ENCODE data around the gene TMEM175. TPM values are rescaled to one million over a fixed set of nuclear protein-coding genes. Genes with fewer than 3 reads are reported as not detected.

Gene TMEM175
- total RNA-seq, 1 experiment from 2014 or later = 22.3 TPM

DNA sequence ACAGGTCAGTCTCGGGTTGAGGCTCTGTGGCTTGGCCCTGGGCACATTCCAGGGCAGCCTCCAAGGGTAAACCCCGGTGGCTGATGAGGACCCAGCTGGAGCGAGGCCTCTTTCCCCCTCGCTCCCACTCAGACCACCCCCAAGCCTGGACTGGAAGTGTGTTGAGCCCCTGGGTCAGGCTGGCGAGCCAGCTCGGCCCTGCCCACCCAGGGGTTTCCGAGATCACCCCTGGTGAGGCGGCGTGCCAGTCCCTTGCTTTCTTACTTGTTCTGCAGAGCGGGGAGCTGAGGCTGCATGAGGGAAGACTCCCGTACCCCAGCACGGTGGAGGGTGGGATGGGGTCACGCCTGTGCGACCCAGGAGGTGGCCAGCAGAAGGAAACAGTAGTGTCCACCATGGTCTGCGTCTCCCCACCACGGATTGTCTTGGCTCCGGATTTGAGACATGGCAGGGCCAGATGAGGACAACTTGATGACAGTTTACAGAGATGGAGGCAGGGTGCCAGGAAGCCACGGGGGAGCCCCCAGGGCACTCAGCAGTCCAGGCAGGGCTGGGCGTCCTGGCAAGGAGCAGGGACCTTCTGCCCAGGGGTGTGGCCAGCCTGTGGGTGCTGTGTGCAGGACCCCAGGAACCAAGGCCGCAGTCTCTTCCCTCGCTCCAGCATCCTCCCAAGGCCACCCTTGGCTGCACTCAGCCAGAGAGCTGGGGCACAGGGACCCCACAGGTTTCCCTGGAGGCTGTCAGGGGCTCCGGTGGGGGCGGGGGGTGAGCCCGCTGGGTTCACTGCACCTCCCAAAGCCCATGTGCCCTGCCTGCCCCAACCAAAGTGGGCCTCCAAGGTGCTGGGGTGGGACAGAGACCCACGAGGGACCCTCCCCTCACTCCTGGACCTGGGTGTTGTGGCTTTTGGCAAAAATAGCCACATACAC is 72.6 kb downstream of the TMEM175 start:
- POLR2A ChIA-PET = no interaction called here

DNA sequence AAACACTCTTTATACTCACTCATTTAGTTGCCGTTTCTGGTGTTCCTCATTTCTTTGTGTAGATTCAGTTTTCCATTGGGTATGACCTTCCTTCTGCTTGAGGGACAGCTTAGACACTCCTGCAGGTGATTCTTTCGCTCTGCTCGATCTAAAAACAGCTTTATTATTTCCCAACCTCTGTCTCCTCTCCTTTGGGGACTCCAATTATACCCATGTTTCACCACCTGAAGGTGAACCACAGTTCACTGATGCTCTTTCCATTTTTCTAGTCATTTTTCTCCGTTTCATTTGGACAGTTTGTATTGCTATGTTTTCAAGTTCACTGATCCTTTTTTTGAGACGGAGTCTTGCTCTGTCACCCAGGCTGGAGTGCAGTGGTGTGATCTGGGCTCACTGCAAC is 74.6 kb downstream of the TMEM175 start:
- H3K36me3 ChIP-seq (ENCODE audit: control insufficient read depth, insufficient read depth, low read length) = no peaks in the 10 kb centered on the region
- no peak for DNase-seq
- peaks cover 16% of the 10 kb centered on the region for H3K36me3 Mint-ChIP-seq (ENCODE audit: insufficient read depth, unreplicated experiment)
- intact Hi-C loops (cut with micrococcal nuclease; ENCODE audit: unreplicated experiment) = no loop called here
- peaks cover 10% of the 10 kb centered on the region for H3K9me3 Mint-ChIP-seq (ENCODE audit: unreplicated experiment)
- BruUV-seq (replicated peaks) = no TSS peak
- H3K9me3 ChIP-seq = peaks cover 7% of the 10 kb centered on the region; the same call in 1 of the 2 replicates
- no peaks in the 10 kb centered on the region for H3K27me3 ChIP-seq (replicated peaks; ENCODE audit: control insufficient read depth, insufficient read depth, low read length)
- H3K27ac Mint-ChIP-seq (ENCODE audit: unreplicated experiment) = no peak overlapping the region
- ChIA-PET POLR2A (no interaction called here), CTCF (no interaction called here)
- TF ChIP-seq, protein P1, sequence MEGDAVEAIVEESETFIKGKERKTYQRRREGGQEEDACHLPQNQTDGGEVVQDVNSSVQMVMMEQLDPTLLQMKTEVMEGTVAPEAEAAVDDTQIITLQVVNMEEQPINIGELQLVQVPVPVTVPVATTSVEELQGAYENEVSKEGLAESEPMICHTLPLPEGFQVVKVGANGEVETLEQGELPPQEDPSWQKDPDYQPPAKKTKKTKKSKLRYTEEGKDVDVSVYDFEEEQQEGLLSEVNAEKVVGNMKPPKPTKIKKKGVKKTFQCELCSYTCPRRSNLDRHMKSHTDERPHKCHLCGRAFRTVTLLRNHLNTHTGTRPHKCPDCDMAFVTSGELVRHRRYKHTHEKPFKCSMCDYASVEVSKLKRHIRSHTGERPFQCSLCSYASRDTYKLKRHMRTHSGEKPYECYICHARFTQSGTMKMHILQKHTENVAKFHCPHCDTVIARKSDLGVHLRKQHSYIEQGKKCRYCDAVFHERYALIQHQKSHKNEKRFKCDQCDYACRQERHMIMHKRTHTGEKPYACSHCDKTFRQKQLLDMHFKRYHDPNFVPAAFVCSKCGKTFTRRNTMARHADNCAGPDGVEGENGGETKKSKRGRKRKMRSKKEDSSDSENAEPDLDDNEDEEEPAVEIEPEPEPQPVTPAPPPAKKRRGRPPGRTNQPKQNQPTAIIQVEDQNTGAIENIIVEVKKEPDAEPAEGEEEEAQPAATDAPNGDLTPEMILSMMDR (IDR thresholded peaks at IDR 0.05; ENCODE audit: insufficient read depth in 1 of 2, low read depth in 1 of 2, low read length in 1 of 2, severe bottlenecking in 1 of 2, unreplicated experiment in 1 of 2) = no peak
- peaks cover 6% of the 10 kb centered on the region for H3K27me3 Mint-ChIP-seq (ENCODE audit: insufficient read depth, unreplicated experiment)
- H3K4me1 ChIP-seq = peaks cover 13% of the 10 kb centered on the region
- H3K4me3 ChIP-seq (ENCODE audit: low read depth, low read length) = no peak overlapping the region
- no peak overlapping the region for H3K4me3 Mint-ChIP-seq (ENCODE audit: unreplicated experiment)
- H3K4me1 Mint-ChIP-seq (ENCODE audit: low read depth, unreplicated experiment) = peaks cover 6% of the 10 kb centered on the region

More for the DNA sequence above, 72.6 kb downstream of the TMEM175 start:
- Histone ChIP-seq H3K9me3 (peaks cover 7% of the 10 kb centered on the region; the same call in 1 of the 2 replicates), H3K4me1 (0 out of 2 replicates have a peak, but pooled peaks cover 5% of the 10 kb centered on the region), H3K4me3 (ENCODE audit: low read depth, low read length) (no peak overlapping the region), H3K27me3 (replicated peaks; ENCODE audit: control insufficient read depth, insufficient read depth, low read length) (no peaks in the 10 kb centered on the region), H3K36me3 (ENCODE audit: control insufficient read depth, insufficient read depth, low read length) (no peaks in the 10 kb centered on the region)
- intact Hi-C loops (cut with micrococcal nuclease; ENCODE audit: unreplicated experiment) = no loop called here
- no peak for DNase-seq
- CTCF ChIA-PET = no interaction called here
- Mint-ChIP-seq H3K36me3 (ENCODE audit: insufficient read depth, unreplicated experiment) (peaks cover 21% of the 10 kb centered on the region), H3K4me1 (ENCODE audit: low read depth, unreplicated experiment) (peaks cover 6% of the 10 kb centered on the region), H3K4me3 (ENCODE audit: unreplicated experiment) (no peak overlapping the region), H3K27me3 (ENCODE audit: insufficient read depth, unreplicated experiment) (peaks cover 6% of the 10 kb centered on the region), H3K27ac (ENCODE audit: unreplicated experiment) (no peak overlapping the region), H3K9me3 (ENCODE audit: unreplicated experiment) (peaks cover 10% of the 10 kb centered on the region)
- TF ChIP-seq, protein P1 (IDR thresholded peaks at IDR 0.05; ENCODE audit: insufficient read depth in 1 of 2, low read depth in 1 of 2, low read length in 1 of 2, severe bottlenecking in 1 of 2, unreplicated experiment in 1 of 2) = no peak
- BruUV-seq (replicated peaks) = no TSS peak

Other genes starting within 250 kb of the TMEM175 start
- gene SLC49A3, start 243.3 kb upstream of the TMEM175 start, total RNA-seq (2022) = 0.20 TPM in 1 of 2 replicates, not detected in the other
- 36.6 and 38.0 TPM in 2 replicates for gene PCGF3, start 226.6 kb upstream of the TMEM175 start, total RNA-seq (2022)
- gene CPLX1, start 106.3 kb upstream of the TMEM175 start, total RNA-seq (2022) = 20.5 and 20.9 TPM in 2 replicates
- 126 TPM in 2 replicates for gene GAK, start 144 bp upstream of the TMEM175 start, total RNA-seq (2022)
- 13.9 and 14.1 TPM in 2 replicates for gene DGKQ, start 41.1 kb downstream of the TMEM175 start, total RNA-seq (2022)
- gene IDUA, start 54.6 kb downstream of the TMEM175 start, total RNA-seq (2022) = 26.4 and 26.9 TPM in 2 replicates
- 8.7 and 9.6 TPM in 2 replicates for gene SLC26A1, start 60.9 kb downstream of the TMEM175 start, total RNA-seq (2022)
- gene FGFRL1, start 79.2 kb downstream of the TMEM175 start, total RNA-seq (2022) = 25.4 and 26.0 TPM in 2 replicates
- not detected in 2 replicates for gene RNF212, start 181.1 kb downstream of the TMEM175 start, total RNA-seq (2022)
- 3.1 and 4.0 TPM in 2 replicates for gene SPON2, start 240.1 kb downstream of the TMEM175 start, total RNA-seq (2022)